Hematopoietic multipotent progenitor cell treated with erythropoietin and hydrocortisone succinate and interleukin-3 and kit ligand, for 15 days (in vitro differentiated cells): ENCODE results near the gene RRN3.
A peak's percentile ranks its signal among the peaks of the same experiment; 100 is the strongest.
"Not testable (repeated sequence)": the region's sequence is repeated elsewhere in the genome, so short reads cannot be mapped to it uniquely, and the experiment has no call there.

Source experiments
- DNase-seq: peaks from one replicate; pipeline ENCODE4 v3.0.0-alpha.2; 2015; ENCODE audit warnings: low spot score

RRN3 gene

DNA sequence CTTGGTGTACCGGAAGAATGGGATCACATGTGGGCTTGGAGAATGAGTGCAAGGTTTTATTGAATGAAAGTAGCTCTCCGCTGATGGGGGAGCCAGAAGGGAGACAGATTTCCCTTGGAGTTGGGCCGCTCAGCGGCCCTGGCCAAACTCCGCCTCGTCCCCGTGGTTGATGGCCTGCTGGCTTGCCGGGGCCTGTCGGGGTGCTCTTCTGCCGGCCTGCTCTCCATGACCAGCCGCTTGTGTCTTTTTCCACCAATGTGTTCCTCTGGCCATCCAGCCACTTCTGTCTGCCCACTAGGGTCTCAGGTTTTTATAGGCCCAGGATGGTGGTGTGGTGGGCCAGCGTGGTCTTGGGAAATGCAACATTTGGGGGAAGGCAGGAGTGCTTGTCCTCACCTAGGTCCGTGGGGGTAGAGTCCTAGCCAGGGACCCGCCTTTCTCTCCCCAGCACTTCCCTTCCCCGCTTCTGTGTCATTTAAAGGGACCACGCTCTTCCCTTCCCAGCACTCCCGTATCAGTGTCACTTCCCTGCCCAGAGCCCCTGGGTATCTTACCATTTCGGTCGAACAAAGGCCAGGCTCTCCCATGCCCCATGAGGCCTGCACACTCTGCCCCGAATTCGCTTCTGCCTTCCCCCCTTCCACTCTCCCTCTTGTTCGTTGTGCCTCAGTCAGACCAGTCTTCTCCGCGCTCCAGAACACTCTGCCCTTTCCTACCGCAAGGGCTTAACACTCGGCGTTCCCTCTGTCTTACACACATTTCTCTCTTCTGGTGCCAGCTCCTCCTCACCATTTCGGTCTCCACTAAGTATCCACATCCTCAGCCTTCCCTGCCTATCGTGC lies 66.3 kb downstream of the RRN3 start:
- DNase-seq = not testable (repeated sequence)

DNA sequence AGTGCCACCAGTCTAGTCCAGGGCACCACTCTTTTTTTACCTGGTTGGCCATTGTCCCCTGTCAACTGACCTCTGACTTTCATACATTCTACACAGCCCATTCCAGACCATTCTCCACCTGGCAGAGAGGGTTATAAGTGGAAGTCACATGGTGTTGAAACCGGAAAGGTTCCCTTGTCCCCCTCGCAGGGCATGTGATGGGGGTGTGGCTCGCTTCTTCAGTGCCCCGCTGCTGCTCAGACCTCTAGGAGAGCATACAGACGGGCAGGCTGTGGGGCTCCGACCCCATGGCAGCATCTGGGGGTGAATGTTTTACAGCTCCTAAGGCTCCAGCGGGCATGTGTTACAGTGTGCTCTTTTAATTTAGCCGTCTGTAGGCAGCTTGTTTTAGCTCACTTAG lies 67.0 kb downstream of the RRN3 start:
- DNase-seq = not testable (repeated sequence)

DNA sequence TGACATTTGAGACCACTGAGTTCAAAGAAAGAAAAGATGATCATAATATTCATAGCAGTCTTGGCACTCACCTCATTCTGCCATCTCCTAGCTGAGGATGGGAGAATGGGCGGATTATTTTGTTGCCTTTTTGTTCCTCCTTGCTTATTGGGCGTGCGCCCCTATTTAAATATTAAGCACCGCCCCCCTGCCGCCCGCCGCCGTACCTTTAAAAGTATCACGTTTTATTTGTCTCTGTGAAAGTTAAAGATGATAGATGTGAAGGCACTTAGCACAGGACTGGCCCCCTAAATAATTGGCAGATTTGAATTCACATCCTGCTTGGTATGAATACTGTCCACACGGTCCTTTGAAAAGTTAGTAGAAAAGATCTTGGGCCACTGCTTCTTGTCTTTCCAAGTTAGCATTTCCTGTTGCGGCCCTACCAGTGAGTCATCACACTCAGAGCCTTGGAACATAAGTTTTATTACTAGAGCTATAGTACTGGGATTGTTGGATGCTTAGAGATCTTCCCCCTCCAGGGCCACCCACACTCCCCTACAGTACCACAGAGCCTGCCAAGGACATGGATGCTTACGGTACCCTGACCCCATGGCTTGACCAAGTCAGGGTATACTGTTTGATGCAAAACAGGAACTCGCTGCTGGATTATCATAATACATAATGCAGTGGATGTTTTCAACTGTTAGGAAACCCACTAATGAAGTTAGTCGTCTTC lies 68.7 kb downstream of the RRN3 start:
- not testable (repeated sequence) for DNase-seq

DNA sequence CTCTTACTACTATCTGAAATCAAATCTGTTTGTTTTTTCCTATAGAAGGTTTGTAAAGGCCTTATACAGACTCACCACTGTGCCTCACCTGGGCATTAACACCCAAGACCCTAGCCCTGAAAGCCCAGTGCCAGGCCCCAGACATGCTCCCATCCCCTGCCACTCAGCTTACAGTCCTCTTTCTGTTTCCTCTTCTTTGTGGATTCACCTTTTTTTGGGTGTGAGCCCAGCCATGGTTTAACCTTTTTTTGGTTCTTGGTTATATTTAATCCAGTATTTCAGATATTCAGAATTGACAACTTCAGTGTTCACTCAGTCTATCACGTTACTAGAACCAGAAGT lies 69.2 kb downstream of the RRN3 start:
- not testable (repeated sequence) for DNase-seq

DNA sequence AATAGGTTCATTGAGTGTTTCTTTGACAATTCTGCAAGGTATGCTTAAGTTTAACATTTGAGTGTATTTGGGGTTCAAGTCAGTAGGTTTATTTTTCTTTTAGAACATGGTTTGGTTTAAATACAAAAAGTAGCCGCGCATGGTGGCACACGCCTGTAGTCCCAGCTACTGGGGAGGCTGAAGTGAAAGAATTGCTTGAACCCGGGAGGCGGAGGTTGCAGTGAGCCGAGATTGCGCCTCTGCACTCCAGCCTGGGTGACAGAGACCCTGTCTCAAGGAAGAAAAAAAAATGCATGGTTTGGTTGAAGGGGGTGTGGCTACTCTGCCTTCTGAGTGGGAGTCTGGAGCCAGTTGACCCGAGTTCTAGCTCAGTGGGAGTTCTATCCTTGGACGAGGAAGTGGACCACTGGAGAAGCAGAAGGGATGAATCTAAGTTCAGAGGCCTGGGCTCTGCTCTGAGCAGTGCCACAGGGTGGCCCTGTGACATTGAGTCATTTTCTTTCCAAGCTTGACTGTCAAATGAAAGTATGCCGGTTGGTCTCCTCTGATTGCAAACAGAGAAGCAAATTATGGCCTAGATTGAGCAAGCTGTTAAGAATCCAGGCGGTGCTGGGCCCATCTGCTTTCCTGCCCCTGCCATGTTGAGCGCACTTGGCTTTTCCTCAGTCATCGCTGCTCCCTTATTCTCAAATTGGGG lies 70.5 kb downstream of the RRN3 start:
- not testable (repeated sequence) for DNase-seq

DNA sequence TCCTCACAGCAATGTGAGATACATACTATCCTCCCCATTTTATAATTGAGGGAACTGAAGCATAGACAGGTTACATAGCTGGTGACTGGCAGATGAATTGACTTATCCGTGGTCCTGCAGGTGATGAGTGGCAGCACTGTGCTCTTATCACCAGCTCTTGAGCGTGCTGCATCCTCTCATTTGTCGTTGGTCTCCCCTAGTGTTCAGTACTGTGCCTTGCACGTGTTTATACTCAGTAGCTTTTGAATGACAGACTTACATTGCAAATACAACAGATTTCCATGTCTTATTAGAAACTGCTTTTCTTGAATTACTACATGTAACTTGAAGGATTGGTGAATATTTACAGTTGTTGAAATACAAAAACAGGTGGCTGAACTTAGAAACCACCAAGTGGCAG lies 71.9 kb downstream of the RRN3 start:
- peak; percentile 72 for DNase-seq

DNA sequence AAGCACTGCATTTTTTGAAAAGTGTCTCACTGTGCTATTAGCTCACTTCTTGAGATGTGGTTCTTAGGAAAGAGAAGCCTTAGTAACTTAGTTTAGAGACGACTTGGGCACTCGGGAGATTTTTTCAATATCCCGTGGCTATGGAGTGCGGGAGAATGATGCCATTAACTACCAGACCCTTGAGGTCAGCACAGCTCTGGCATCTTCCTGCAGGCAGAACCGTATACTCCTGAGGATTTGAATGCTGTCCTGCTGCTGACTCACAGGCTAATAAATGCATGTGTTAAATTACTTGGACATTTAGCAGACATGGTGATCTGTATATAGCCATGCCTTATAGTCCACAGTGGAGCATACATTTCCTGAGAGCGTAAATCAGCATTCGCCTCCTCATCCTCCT lies 72.6 kb downstream of the RRN3 start:
- not testable (repeated sequence) for DNase-seq

DNA sequence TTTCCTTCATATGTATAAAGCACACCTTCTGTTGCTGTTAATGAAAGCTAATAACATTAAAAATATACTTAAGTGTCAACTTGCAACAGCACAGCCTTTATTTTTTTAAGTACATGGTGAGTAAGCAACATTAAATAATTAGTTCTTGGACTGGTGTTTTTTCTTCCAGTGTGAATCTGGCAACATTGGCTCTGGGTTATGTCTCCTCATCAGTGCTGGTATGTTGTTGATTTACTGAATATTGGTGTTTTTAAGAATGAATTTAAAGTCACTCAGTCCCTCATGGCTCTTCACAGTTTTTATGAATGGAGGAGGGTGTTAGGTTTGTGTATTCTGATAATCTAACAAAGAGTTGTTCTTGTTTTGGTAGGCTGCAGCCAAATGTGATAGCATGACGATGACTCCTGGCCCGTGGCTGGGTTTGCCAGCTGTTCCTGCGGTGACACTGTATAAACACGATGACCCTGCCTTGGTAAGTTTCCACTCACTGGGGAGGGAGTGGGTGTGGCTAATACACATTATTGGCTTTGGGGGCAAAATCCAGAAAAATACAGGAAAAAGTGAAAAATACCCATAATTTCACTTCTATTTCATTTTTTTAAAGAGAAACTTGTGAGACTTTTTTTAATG lies 77.0 kb downstream of the RRN3 start:
- peak; percentile 41 for DNase-seq

DNA sequence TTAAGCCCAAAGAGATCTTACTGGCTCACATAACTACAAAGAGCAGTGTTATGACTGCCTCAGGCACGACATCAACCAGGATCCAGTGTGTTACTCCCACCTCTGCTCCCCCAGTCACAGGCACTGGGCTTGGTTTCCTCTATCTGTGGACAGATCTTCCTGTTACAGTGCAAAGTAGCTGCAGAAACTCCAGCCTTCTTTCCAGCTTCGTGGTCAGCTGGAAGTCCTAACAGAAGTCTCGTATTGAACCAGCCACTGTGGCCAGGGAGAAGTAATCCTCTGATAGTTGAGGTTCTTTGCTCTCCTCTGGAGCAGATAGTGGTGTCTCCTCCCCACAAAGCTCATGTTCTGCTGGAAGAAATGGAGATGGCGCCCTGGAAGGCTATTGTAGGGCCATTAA lies 77.7 kb downstream of the RRN3 start:
- not testable (repeated sequence) for DNase-seq

DNA sequence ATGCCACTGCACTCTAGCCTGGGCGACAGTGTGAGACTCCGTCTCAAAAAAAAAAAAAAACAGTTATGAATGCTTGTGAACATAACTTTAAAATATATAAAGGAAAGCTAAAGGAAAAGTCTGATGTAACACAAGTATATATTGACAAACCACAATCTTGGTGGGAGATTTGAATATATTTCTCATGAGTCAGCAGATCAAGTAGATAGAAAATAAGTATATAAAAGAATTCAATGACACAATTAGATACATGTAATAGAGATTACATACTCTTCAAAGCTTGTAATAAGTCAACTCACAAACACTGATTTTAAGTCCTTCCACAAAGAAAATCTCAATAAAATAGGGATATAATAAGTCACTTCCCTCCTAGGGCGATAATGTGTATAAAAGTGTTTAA lies 78.4 kb downstream of the RRN3 start:
- not testable (repeated sequence) for DNase-seq

DNA sequence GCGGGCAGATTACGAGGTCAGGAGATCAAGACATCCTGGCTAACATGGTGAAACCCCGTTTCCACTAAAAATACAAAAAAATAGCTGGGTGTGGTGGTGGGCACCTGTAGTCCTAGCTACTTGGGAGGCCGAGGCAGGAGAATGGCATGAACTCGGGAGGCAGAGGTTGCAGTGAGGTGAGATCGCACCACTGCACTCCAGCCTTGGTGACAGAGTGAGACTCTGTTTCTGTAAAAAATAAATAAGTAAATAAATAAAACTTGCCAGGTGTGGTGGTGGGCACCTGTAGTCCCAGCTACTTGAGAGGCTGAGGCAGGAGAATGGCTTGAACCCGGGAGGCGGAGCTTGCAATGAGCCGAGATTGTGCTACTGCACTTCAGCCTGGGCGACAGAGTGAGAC lies 81.1 kb downstream of the RRN3 start:
- DNase-seq = not testable (repeated sequence)
